ENCODE data around the gene NCAM2.

DNA sequence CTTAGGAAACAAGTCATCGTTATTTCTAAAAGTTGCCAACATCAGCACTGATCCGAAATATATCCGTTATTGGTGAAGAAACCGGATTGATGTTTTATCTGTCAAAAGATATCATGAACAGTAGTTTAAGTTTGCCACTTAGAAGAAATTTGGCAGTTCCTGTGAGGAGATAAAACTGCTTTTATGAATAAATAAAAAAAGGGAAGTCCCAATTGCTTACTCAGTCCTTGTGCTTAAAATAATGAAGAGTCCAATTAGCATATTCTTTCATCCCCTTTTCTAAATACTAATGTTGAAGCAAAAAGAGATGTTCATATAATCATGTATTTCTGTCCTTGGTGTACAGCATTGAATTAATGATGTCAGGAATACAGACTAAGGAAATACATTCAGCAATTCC lies 164.6 kb downstream of the NCAM2 start:
- no peak for TF ChIP-seq POLR2AphosphoS5 (IDR thresholded peaks at IDR 0.05)
- no peak for TF ChIP-seq POLR2A (IDR thresholded peaks at IDR 0.05)
